ENCODE data around the gene FFAR2.

FFAR2 gene

GRCh38 chr19:35431145-35431807 is 16.8 kb upstream of the FFAR2 start:
- H3K9me3 ChIP-seq (ENCODE audit: low read depth, low read length), result no peaks in the 10 kb centered on the region
- DNase-seq (ENCODE audit: low read depth, low spot score), result no peak
- no peak overlapping the region for H3K4me3 ChIP-seq
- no peak overlapping the region for H3K9ac ChIP-seq (ENCODE audit: insufficient read length)
- no peak overlapping the region for H3K27ac ChIP-seq
- TF ChIP-seq EZH2 (IDR thresholded peaks at IDR 0.05) (no peak), POLR2AphosphoS5 (IDR thresholded peaks at IDR 0.05; ENCODE audit: borderline replicate concordance, low read depth, low read length) (no peak), FOXP2 (optimal IDR thresholded peaks at IDR 0.05; ENCODE audit: control extremely low read depth, extremely low read length, insufficient read depth) (no peak)
- no peaks in the 10 kb centered on the region for H3K36me3 ChIP-seq (ENCODE audit: insufficient read depth, low read length)

- Histone ChIP-seq H3K9ac (ENCODE audit: insufficient read length) (no peak overlapping the region), H3K4me3 (no peak overlapping the region), H3K27ac (no peak overlapping the region), H3K36me3 (ENCODE audit: insufficient read depth, low read length) (no peaks in the 10 kb centered on the region), H3K9me3 (ENCODE audit: low read depth, low read length) (no peaks in the 10 kb centered on the region)
- DNase-seq (ENCODE audit: low read depth, low spot score), result no peak
- TF ChIP-seq EZH2 (IDR thresholded peaks at IDR 0.05) (no peak), POLR2AphosphoS5 (IDR thresholded peaks at IDR 0.05; ENCODE audit: borderline replicate concordance, low read depth, low read length) (no peak), FOXP2 (optimal IDR thresholded peaks at IDR 0.05; ENCODE audit: control extremely low read depth, extremely low read length, insufficient read depth) (no peak)
These were observed 15.1 kb upstream of the FFAR2 start for GRCh38 chr19:35432911-35433310.

- Histone ChIP-seq H3K9ac (ENCODE audit: insufficient read length) (no peak overlapping the region), H3K36me3 (ENCODE audit: insufficient read depth, low read length) (no peaks in the 10 kb centered on the region), H3K4me3 (no peak overlapping the region), H3K27ac (no peak overlapping the region), H3K9me3 (ENCODE audit: low read depth, low read length) (no peaks in the 10 kb centered on the region)
- DNase-seq (ENCODE audit: low read depth, low spot score), result no peak
- TF ChIP-seq FOXP2 (optimal IDR thresholded peaks at IDR 0.05; ENCODE audit: control extremely low read depth, extremely low read length, insufficient read depth) (no peak), EZH2 (IDR thresholded peaks at IDR 0.05) (no peak), POLR2AphosphoS5 (IDR thresholded peaks at IDR 0.05; ENCODE audit: borderline replicate concordance, low read depth, low read length) (no peak)
These were observed 14.6 kb upstream of the FFAR2 start for GRCh38 chr19:35433448-35433847.

GRCh38 chr19:35435896-35436295 is 12.2 kb upstream of the FFAR2 start:
- DNase-seq (ENCODE audit: low read depth, low spot score), result no peak
- no peak overlapping the region for H3K27ac ChIP-seq
- no peaks in the 10 kb centered on the region for H3K36me3 ChIP-seq (ENCODE audit: insufficient read depth, low read length)
- H3K9ac ChIP-seq (ENCODE audit: insufficient read length), result no peak overlapping the region
- no peak overlapping the region for H3K4me3 ChIP-seq
- TF ChIP-seq POLR2AphosphoS5 (IDR thresholded peaks at IDR 0.05; ENCODE audit: borderline replicate concordance, low read depth, low read length), result no peak
- no peak for TF ChIP-seq EZH2 (IDR thresholded peaks at IDR 0.05)
- TF ChIP-seq FOXP2 (optimal IDR thresholded peaks at IDR 0.05; ENCODE audit: control extremely low read depth, extremely low read length, insufficient read depth), result no peak
- H3K9me3 ChIP-seq (ENCODE audit: low read depth, low read length), result no peaks in the 10 kb centered on the region

GRCh38 chr19:35436477-35437405 is 11.3 kb upstream of the FFAR2 start:
- H3K9ac ChIP-seq (ENCODE audit: insufficient read length), result no peak overlapping the region
- no peaks in the 10 kb centered on the region for H3K36me3 ChIP-seq (ENCODE audit: insufficient read depth, low read length)
- H3K4me3 ChIP-seq, result no peak overlapping the region
- TF ChIP-seq EZH2 (IDR thresholded peaks at IDR 0.05), result no peak
- no peak for TF ChIP-seq FOXP2 (optimal IDR thresholded peaks at IDR 0.05; ENCODE audit: control extremely low read depth, extremely low read length, insufficient read depth)
- no peak for TF ChIP-seq POLR2AphosphoS5 (IDR thresholded peaks at IDR 0.05; ENCODE audit: borderline replicate concordance, low read depth, low read length)
- H3K9me3 ChIP-seq (ENCODE audit: low read depth, low read length), result no peaks in the 10 kb centered on the region
- DNase-seq (ENCODE audit: low read depth, low spot score), result no peak
- H3K27ac ChIP-seq, result no peak overlapping the region

- TF ChIP-seq POLR2AphosphoS5 (IDR thresholded peaks at IDR 0.05; ENCODE audit: borderline replicate concordance, low read depth, low read length), result no peak
- H3K27ac ChIP-seq, result no peak overlapping the region
These were observed 10.6 kb upstream of the FFAR2 start for GRCh38 chr19:35437406-35437951.

GRCh38 chr19:35438096-35438495 is 10.0 kb upstream of the FFAR2 start:
- no peak overlapping the region for H3K27ac ChIP-seq
- TF ChIP-seq FOXP2 (optimal IDR thresholded peaks at IDR 0.05; ENCODE audit: control extremely low read depth, extremely low read length, insufficient read depth), result no peak
- TF ChIP-seq EZH2 (IDR thresholded peaks at IDR 0.05), result no peak
- no peak for TF ChIP-seq POLR2AphosphoS5 (IDR thresholded peaks at IDR 0.05; ENCODE audit: borderline replicate concordance, low read depth, low read length)

More at GRCh38 chr19:35437406-35437951, 10.6 kb upstream of the FFAR2 start:
- H3K36me3 ChIP-seq (ENCODE audit: insufficient read depth, low read length), result no peaks in the 10 kb centered on the region
- no peak overlapping the region for H3K4me3 ChIP-seq
- no peak overlapping the region for H3K9ac ChIP-seq (ENCODE audit: insufficient read length)
- DNase-seq (ENCODE audit: low read depth, low spot score), result no peak
- H3K9me3 ChIP-seq (ENCODE audit: low read depth, low read length), result no peaks in the 10 kb centered on the region

GRCh38 chr19:35438527-35438926 is 9.5 kb upstream of the FFAR2 start:
- Histone ChIP-seq H3K36me3 (ENCODE audit: insufficient read depth, low read length) (no peaks in the 10 kb centered on the region), H3K27ac (no peak overlapping the region), H3K4me3 (no peak overlapping the region), H3K9me3 (ENCODE audit: low read depth, low read length) (no peaks in the 10 kb centered on the region), H3K9ac (ENCODE audit: insufficient read length) (no peak overlapping the region)
- DNase-seq (ENCODE audit: low read depth, low spot score), result no peak
- TF ChIP-seq EZH2 (IDR thresholded peaks at IDR 0.05) (no peak), FOXP2 (optimal IDR thresholded peaks at IDR 0.05; ENCODE audit: control extremely low read depth, extremely low read length, insufficient read depth) (no peak), POLR2AphosphoS5 (IDR thresholded peaks at IDR 0.05; ENCODE audit: borderline replicate concordance, low read depth, low read length) (no peak)

More at GRCh38 chr19:35438096-35438495, 10.0 kb upstream of the FFAR2 start:
- no peaks in the 10 kb centered on the region for H3K9me3 ChIP-seq (ENCODE audit: low read depth, low read length)
- H3K4me3 ChIP-seq, result no peak overlapping the region
- DNase-seq (ENCODE audit: low read depth, low spot score), result no peak
- H3K9ac ChIP-seq (ENCODE audit: insufficient read length), result no peak overlapping the region
- H3K36me3 ChIP-seq (ENCODE audit: insufficient read depth, low read length), result no peaks in the 10 kb centered on the region

All from SK-N-MC (cell line).